Mesenchymal stem cell (in vitro differentiated cells and primary cell): ENCODE data around the gene TRIM52.
"Not testable (repeated sequence)": the region's sequence is repeated elsewhere in the genome, so short reads cannot be mapped to it uniquely, and the experiment has no call there.

Source experiments
- DNase-seq: peaks from one replicate; pipeline ENCODE4 v3.0.0-alpha.2; 2013
- H2AFZ ChIP-seq: one replicate; pipeline ENCODE4 v1.6.1; 2013; ENCODE audit warnings: low read depth, mild to moderate bottlenecking, control low read depth, inconsistent platforms, low read length, moderate library complexity
- H2AK5ac ChIP-seq: 2 replicates; pipeline ENCODE4 v1.6.1; 2013; ENCODE audit warnings: low read length, moderate library complexity, mild to moderate bottlenecking, inconsistent platforms; ENCODE audit not compliant: severe bottlenecking
- H2BK120ac ChIP-seq: one replicate; pipeline ENCODE4 v1.6.1; 2013; ENCODE audit warnings: low read depth, mild to moderate bottlenecking, inconsistent platforms, low read length, moderate library complexity
- H2BK12ac ChIP-seq, 2 experiments: one replicate each; pipeline ENCODE4 v1.6.1; 2013; ENCODE audit warnings: inconsistent platforms in 2 of 2, low read length in 2 of 2, mild to moderate bottlenecking in 2 of 2, moderate library complexity in 2 of 2, control low read depth in 1 of 2
- H2BK15ac ChIP-seq: one replicate; pipeline ENCODE4 v1.6.1; 2013; ENCODE audit warnings: mild to moderate bottlenecking, low read depth, inconsistent platforms; ENCODE audit not compliant: poor library complexity, severe bottlenecking
- H2BK5ac ChIP-seq: 2 replicates; pipeline ENCODE4 v1.6.1; 2013; ENCODE audit warnings: low read depth, mild to moderate bottlenecking, low read length, control low read depth, inconsistent platforms; ENCODE audit not compliant: poor library complexity, severe bottlenecking
- H3K14ac ChIP-seq, 2 experiments: one replicate each; pipeline ENCODE4 v1.6.1; 2013; ENCODE audit warnings: inconsistent platforms in 2 of 2, low read length in 2 of 2, control low read depth in 1 of 2, mild to moderate bottlenecking in 1 of 2, moderate library complexity in 1 of 2
- H3K18ac ChIP-seq, 2 experiments: one replicate each; pipeline ENCODE4 v1.6.1; 2013; ENCODE audit warnings: inconsistent platforms in 2 of 2, low read length in 2 of 2, control low read depth in 1 of 2, low read depth in 1 of 2, mild to moderate bottlenecking in 1 of 2
- H3K23ac ChIP-seq, 2 experiments: one replicate each; pipeline ENCODE4 v1.6.1; 2013; ENCODE audit warnings: inconsistent platforms in 2 of 2, low read length in 2 of 2, mild to moderate bottlenecking in 2 of 2, moderate library complexity in 2 of 2, control low read depth in 1 of 2
- H3K27ac ChIP-seq: 2 replicates; pipeline ENCODE4 v1.5.1; 2013; ENCODE audit warnings: mild to moderate bottlenecking, moderate library complexity, low read length, control low read depth, inconsistent platforms; ENCODE audit not compliant: poor library complexity, severe bottlenecking
- H3K27me3 ChIP-seq, 2 experiments: 2 replicates each; pipeline versions ENCODE4 v1.6.1 to v1.7.0; 2013; ENCODE audit warnings: low read length in 2 of 2, mild to moderate bottlenecking in 2 of 2, moderate library complexity in 2 of 2, control low read depth in 1 of 2, inconsistent platforms in 1 of 2; ENCODE audit not compliant: control insufficient read depth in 1 of 2, insufficient read depth in 1 of 2
- H3K36me3 ChIP-seq, 2 experiments: 2 replicates each; pipeline versions ENCODE4 v1.6.1 to v1.7.0; 2013; ENCODE audit warnings: low read length in 2 of 2, control low read depth in 1 of 2, inconsistent platforms in 1 of 2, low read depth in 1 of 2, mild to moderate bottlenecking in 1 of 2; ENCODE audit not compliant: insufficient read depth in 2 of 2, control insufficient read depth in 1 of 2
- H3K4ac ChIP-seq, 2 experiments: one replicate each; pipeline ENCODE4 v1.6.1; 2013; ENCODE audit warnings: inconsistent platforms in 2 of 2, low read length in 2 of 2, mild to moderate bottlenecking in 2 of 2, moderate library complexity in 2 of 2, control low read depth in 1 of 2, low read depth in 1 of 2
- H3K4me1 ChIP-seq: 2 replicates; pipeline ENCODE4 v1.6.1; 2013; ENCODE audit warnings: low read depth, low read length, control low read depth; ENCODE audit not compliant: control insufficient read depth, insufficient read depth
- H3K4me2 ChIP-seq: 2 replicates; pipeline ENCODE4 v1.6.1; 2013; ENCODE audit warnings: low read length, mild to moderate bottlenecking, inconsistent platforms; ENCODE audit not compliant: poor library complexity, severe bottlenecking
- H3K4me3 ChIP-seq, 2 experiments: 2 replicates each; pipeline versions ENCODE4 v1.5.1 to v1.7.0; 2013; ENCODE audit warnings: low read length in 2 of 2, mild to moderate bottlenecking in 2 of 2, control low read depth in 1 of 2, low read depth in 1 of 2; ENCODE audit not compliant: insufficient read depth in 1 of 2
- H3K79me1 ChIP-seq: replicated peaks from 2 replicates; pipeline ENCODE4 v1.6.1; 2013; ENCODE audit warnings: mild to moderate bottlenecking, control low read depth, low read length, inconsistent platforms; ENCODE audit not compliant: poor library complexity, severe bottlenecking
- H3K9ac ChIP-seq: 2 replicates; pipeline ENCODE4 v1.7.0; 2013; ENCODE audit warnings: mild to moderate bottlenecking, low read length, moderate library complexity
- H3K9me3 ChIP-seq: 2 replicates; pipeline ENCODE4 v1.7.0; 2013; ENCODE audit warnings: mild to moderate bottlenecking, low read length; ENCODE audit not compliant: control insufficient read depth
- H4K8ac ChIP-seq: one replicate; pipeline ENCODE4 v1.6.1; 2013; ENCODE audit warnings: inconsistent platforms, mild to moderate bottlenecking, low read length, moderate library complexity
- H4K91ac ChIP-seq: one replicate; pipeline ENCODE4 v1.6.1; 2013; ENCODE audit warnings: mild to moderate bottlenecking, low read length, inconsistent platforms
- WGBS: methylation state at CpG from one replicate; pipeline ENCODE4 v1.1.7; 2013; ENCODE audit warnings: mixed read lengths; 5-methylcytosine and 5-hydroxymethylcytosine counted together

TRIM52 gene

DNA sequence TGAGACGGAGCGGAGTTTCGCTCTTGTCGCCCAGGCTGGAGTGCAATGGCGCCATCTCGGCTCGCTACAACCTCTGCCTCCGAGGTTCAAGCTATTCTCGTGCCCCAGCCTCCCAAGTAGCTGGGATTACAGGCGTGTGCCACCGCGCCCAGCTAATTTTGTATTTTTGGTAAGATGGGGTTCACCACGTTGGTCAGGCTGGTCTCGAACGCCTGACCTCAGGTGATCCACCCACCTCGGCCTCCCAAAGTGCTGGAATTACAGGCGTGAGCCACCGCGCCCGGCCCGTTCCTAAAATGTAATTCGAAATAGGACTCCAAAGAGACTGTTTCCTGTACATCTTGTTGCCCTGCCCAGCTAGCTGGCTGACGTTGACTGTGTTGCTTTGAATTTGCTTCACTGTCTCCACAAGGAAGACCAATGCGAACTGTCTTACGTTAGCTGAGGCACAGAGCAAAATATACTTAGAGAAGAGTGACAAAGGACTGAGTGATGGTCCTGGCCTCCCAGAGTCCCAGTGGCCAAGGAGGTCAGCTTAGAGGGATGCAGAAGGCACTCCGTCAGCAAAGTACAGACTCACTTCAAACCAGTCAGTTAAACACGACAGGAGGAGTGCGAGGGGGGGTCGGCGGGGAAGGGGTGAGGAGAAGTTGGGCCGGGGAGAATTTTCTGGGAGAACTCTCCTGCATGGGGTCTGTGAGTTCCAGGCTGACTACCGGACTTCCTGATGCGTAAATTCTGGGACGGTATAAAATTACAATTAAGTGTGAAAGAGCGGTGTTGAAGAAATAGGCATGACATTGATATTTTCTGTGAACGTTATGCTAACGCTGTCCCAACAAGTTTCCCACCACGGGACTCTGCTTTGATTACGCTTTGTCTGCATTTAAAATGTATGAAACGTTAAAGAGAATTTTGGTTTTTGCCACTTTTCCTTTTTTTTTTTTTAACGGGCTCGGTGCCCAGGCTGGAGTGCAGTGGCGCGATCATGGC, 44.6 kb downstream of the TRIM52 start:
- Histone ChIP-seq H3K4me1 (peaks cover 12% of the 10 kb centered on the region), H3K27ac (no peak overlapping the region), H3K79me1 (no peaks in the 10 kb centered on the region), H2BK15ac (no peak overlapping the region), H3K36me3 (no peaks in the 10 kb centered on the region), H4K91ac (no peak overlapping the region), H3K14ac (no peak overlapping the region), H2BK12ac (no peak overlapping the region), H3K4me3 (peak overlapping the region in 1 of 2 experiments; percentile 73), H3K18ac (no peak overlapping the region), H3K4me2 (peak overlapping the region; percentile 42), H3K9ac (peak overlapping the region; percentile 29), H2AFZ (no peak overlapping the region), H2BK5ac (no peak overlapping the region), H4K8ac (no peak overlapping the region), H2BK120ac (no peak overlapping the region), H2AK5ac (no peak overlapping the region), H3K9me3 (no peaks in the 10 kb centered on the region), H3K4ac (no peak overlapping the region), H3K27me3 (peaks cover 0 to 10% of the 10 kb centered on the region in 2 experiments), H3K23ac (no peak overlapping the region)
- DNase-seq, result no peak
- WGBS, result 80% methylated on average over 40 of the region's 44 CpGs

- not testable (repeated sequence) for H3K36me3 ChIP-seq, H2AK5ac ChIP-seq, H3K9ac ChIP-seq, H3K4me2 ChIP-seq, H3K14ac ChIP-seq, H2BK12ac ChIP-seq, H3K18ac ChIP-seq, H3K9me3 ChIP-seq, H4K91ac ChIP-seq, H2AFZ ChIP-seq, H4K8ac ChIP-seq, H2BK15ac ChIP-seq, DNase-seq, H3K23ac ChIP-seq, H2BK120ac ChIP-seq, H3K27ac ChIP-seq, H3K4me3 ChIP-seq, H3K79me1 ChIP-seq, H2BK5ac ChIP-seq, H3K4ac ChIP-seq
- 90% methylated on average over 10 of the region's 10 CpGs for WGBS
- H3K27me3 ChIP-seq, result peaks cover 0 to 10% of the 10 kb centered on the region in 2 experiments
- peaks cover 12% of the 10 kb centered on the region for H3K4me1 ChIP-seq
Observed at GRCh38 chr5:181214249-181214648, 46.7 kb downstream of the TRIM52 start.

- Histone ChIP-seq H4K91ac (no peak overlapping the region), H2BK5ac (no peak overlapping the region), H2BK12ac (no peak overlapping the region), H2BK15ac (no peak overlapping the region), H3K36me3 (no peaks in the 10 kb centered on the region), H3K14ac (no peak overlapping the region), H2BK120ac (no peak overlapping the region), H3K79me1 (no peaks in the 10 kb centered on the region), H3K4me3 (no peak overlapping the region), H3K27me3 (peaks cover 0 to 10% of the 10 kb centered on the region in 2 experiments), H3K4me2 (no peak overlapping the region), H3K4ac (no peak overlapping the region), H3K27ac (no peak overlapping the region), H4K8ac (no peak overlapping the region), H3K9me3 (no peaks in the 10 kb centered on the region), H3K9ac (no peak overlapping the region), H3K18ac (no peak overlapping the region), H3K23ac (no peak overlapping the region), H2AFZ (no peak overlapping the region), H3K4me1 (peaks cover 12% of the 10 kb centered on the region), H2AK5ac (no peak overlapping the region)
- no peak for DNase-seq
- WGBS, result 56% methylated on average over 2 of the region's 2 CpGs
Observed at GRCh38 chr5:181212934-181213333, 48.0 kb downstream of the TRIM52 start.

- H3K18ac ChIP-seq, result no peak overlapping the region
- H2BK15ac ChIP-seq, result no peak overlapping the region
- no peak overlapping the region for H4K8ac ChIP-seq
- H3K4me3 ChIP-seq, result no peak overlapping the region
- H4K91ac ChIP-seq, result no peak overlapping the region
- no peak overlapping the region for H3K23ac ChIP-seq
- no peak overlapping the region for H3K9ac ChIP-seq
- H2BK5ac ChIP-seq, result no peak overlapping the region
- no peak overlapping the region for H2AFZ ChIP-seq
- WGBS, result 93% methylated on average over 6 of the region's 6 CpGs
- H3K36me3 ChIP-seq, result no peaks in the 10 kb centered on the region
- H3K27me3 ChIP-seq, result peaks cover 0 to 10% of the 10 kb centered on the region in 2 experiments
- H3K79me1 ChIP-seq, result no peaks in the 10 kb centered on the region
- H3K27ac ChIP-seq, result no peak overlapping the region
- peak overlapping the region in 1 of 2 experiments; percentile 41 for H3K14ac ChIP-seq
- no peak overlapping the region for H2BK12ac ChIP-seq
- H2BK120ac ChIP-seq, result no peak overlapping the region
- peaks cover 7% of the 10 kb centered on the region for H3K4me1 ChIP-seq
- H3K4me2 ChIP-seq, result no peak overlapping the region
- H2AK5ac ChIP-seq, result no peak overlapping the region
- no peak for DNase-seq
- no peak overlapping the region for H3K4ac ChIP-seq
- no peaks in the 10 kb centered on the region for H3K9me3 ChIP-seq
Observed at GRCh38 chr5:181212080-181212479, 48.9 kb downstream of the TRIM52 start.
